ENCODE data around the gene PDZD2. TPM values are rescaled to one million over a fixed set of nuclear protein-coding genes. Genes with fewer than 3 reads are reported as not detected.

The PDZD2 gene
- total and polyA plus RNA-seq, 2 experiments from 2014 or later = 8.3 to 16.9 TPM

DNA sequence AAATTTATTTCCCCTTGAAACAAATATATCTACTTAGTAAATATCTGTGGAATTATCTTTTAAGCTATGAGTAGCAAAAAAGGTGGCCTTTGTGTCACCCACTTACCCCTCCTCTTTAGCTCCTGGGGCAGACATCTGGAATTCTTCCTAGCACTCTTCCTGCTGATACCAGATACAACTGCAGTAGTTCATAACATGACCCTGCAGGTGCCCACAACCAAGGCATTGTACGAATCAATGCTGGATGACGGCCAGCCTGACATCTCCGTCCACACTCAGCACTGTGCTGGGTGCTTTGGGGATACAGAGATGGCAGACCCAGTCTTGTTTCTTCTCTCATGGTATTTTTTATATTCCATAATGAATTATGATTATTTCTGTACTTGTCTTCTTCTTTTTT, 382.8 kb downstream of the PDZD2 start:
- peaks cover 2% of the 10 kb centered on the region for H3K27me3 Mint-ChIP-seq (ENCODE audit: insufficient read depth, low read depth, poor library complexity)
- ATAC-seq (no peak), DNase-seq (ENCODE audit: low spot score) (no peak)
- H3K27ac Mint-ChIP-seq = no peak overlapping the region
- H3K4me1 Mint-ChIP-seq = peaks cover 24% of the 10 kb centered on the region
- Histone ChIP-seq H3K9me2 (ENCODE audit: insufficient read depth) (no peaks in the 10 kb centered on the region), H3K4me1 (ENCODE audit: insufficient read depth) (peaks cover 20% of the 10 kb centered on the region), H3F3A (replicated peaks; ENCODE audit: low read depth) (no peaks in the 10 kb centered on the region), H2AFZ (no peak overlapping the region), H3K4me3 (no peak overlapping the region), H3K4me2 (no peak overlapping the region), H4K20me1 (replicated peaks; ENCODE audit: insufficient read depth) (no peaks in the 10 kb centered on the region), H3K27ac (ENCODE audit: low read depth) (no peak overlapping the region), H3K36me3 (ENCODE audit: insufficient read depth) (no peaks in the 10 kb centered on the region), H3K27me3 (ENCODE audit: insufficient read depth) (no peaks in the 10 kb centered on the region), H3K79me2 (replicated peaks; ENCODE audit: insufficient read depth) (no peaks in the 10 kb centered on the region)
- no peaks in the 10 kb centered on the region for H3K9me3 Mint-ChIP-seq
- TF ChIP-seq CREB1 (CRISPR knock-in tag; IDR thresholded peaks at IDR 0.05; ENCODE audit: low read depth) (no peak), POLR2AphosphoS5 (IDR thresholded peaks at IDR 0.05; ENCODE audit: low read depth) (no peak), REST (IDR thresholded peaks at IDR 0.05; ENCODE audit: unreplicated experiment) (no peak), EZH2 (IDR thresholded peaks at IDR 0.05; ENCODE audit: low read depth, unreplicated experiment) (no peak), NANOG (IDR thresholded peaks at IDR 0.05; ENCODE audit: borderline replicate concordance) (no peak), ZNF331 (CRISPR knock-in tag; IDR thresholded peaks at IDR 0.05; ENCODE audit: low read depth) (no peak), JUNB (IDR thresholded peaks at IDR 0.05; ENCODE audit: unreplicated experiment) (no peak), ZNF114 (CRISPR knock-in tag; IDR thresholded peaks at IDR 0.05) (no peak), EZH2phosphoT487 (IDR thresholded peaks at IDR 0.05; ENCODE audit: unreplicated experiment) (no peak), STAT1 (IDR thresholded peaks at IDR 0.05; ENCODE audit: unreplicated experiment) (no peak), CTCF (conservative IDR thresholded peaks at IDR 0.05; ENCODE audit: low read depth in 2 of 2) (no peak)
- TF ChIP-seq, protein P1, sequence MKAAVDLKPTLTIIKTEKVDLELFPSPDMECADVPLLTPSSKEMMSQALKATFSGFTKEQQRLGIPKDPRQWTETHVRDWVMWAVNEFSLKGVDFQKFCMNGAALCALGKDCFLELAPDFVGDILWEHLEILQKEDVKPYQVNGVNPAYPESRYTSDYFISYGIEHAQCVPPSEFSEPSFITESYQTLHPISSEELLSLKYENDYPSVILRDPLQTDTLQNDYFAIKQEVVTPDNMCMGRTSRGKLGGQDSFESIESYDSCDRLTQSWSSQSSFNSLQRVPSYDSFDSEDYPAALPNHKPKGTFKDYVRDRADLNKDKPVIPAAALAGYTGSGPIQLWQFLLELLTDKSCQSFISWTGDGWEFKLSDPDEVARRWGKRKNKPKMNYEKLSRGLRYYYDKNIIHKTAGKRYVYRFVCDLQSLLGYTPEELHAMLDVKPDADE (IDR thresholded peaks at IDR 0.05) = no peak
- TF ChIP-seq, protein P2, sequence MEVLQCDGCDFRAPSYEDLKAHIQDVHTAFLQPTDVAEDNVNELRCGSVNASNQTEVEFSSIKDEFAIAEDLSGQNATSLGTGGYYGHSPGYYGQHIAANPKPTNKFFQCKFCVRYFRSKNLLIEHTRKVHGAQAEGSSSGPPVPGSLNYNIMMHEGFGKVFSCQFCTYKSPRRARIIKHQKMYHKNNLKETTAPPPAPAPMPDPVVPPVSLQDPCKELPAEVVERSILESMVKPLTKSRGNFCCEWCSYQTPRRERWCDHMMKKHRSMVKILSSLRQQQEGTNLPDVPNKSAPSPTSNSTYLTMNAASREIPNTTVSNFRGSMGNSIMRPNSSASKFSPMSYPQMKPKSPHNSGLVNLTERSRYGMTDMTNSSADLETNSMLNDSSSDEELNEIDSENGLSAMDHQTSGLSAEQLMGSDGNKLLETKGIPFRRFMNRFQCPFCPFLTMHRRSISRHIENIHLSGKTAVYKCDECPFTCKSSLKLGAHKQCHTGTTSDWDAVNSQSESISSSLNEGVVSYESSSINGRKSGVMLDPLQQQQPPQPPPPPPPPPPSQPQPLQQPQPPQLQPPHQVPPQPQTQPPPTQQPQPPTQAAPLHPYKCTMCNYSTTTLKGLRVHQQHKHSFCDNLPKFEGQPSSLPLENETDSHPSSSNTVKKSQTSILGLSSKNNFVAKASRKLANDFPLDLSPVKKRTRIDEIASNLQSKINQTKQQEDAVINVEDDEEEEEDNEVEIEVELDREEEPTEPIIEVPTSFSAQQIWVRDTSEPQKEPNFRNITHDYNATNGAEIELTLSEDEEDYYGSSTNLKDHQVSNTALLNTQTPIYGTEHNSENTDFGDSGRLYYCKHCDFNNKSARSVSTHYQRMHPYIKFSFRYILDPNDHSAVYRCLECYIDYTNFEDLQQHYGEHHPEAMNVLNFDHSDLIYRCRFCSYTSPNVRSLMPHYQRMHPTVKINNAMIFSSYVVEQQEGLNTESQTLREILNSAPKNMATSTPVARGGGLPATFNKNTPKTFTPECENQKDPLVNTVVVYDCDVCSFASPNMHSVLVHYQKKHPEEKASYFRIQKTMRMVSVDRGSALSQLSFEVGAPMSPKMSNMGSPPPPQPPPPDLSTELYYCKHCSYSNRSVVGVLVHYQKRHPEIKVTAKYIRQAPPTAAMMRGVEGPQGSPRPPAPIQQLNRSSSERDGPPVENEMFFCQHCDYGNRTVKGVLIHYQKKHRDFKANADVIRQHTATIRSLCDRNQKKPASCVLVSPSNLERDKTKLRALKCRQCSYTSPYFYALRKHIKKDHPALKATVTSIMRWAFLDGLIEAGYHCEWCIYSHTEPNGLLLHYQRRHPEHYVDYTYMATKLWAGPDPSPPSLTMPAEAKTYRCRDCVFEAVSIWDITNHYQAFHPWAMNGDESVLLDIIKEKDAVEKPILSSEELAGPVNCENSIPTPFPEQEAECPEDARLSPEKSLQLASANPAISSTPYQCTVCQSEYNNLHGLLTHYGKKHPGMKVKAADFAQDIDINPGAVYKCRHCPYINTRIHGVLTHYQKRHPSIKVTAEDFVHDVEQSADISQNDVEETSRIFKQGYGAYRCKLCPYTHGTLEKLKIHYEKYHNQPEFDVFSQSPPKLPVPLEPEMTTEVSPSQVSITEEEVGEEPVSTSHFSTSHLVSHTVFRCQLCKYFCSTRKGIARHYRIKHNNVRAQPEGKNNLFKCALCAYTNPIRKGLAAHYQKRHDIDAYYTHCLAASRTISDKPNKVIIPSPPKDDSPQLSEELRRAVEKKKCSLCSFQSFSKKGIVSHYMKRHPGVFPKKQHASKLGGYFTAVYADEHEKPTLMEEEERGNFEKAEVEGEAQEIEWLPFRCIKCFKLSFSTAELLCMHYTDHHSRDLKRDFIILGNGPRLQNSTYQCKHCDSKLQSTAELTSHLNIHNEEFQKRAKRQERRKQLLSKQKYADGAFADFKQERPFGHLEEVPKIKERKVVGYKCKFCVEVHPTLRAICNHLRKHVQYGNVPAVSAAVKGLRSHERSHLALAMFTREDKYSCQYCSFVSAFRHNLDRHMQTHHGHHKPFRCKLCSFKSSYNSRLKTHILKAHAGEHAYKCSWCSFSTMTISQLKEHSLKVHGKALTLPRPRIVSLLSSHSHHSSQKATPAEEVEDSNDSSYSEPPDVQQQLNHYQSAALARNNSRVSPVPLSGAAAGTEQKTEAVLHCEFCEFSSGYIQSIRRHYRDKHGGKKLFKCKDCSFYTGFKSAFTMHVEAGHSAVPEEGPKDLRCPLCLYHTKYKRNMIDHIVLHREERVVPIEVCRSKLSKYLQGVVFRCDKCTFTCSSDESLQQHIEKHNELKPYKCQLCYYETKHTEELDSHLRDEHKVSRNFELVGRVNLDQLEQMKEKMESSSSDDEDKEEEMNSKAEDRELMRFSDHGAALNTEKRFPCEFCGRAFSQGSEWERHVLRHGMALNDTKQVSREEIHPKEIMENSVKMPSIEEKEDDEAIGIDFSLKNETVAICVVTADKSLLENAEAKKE (CRISPR knock-in tag; IDR thresholded peaks at IDR 0.05) = no peak
- no peak overlapping the region for H3K4me3 Mint-ChIP-seq
- no peaks in the 10 kb centered on the region for H3K36me3 Mint-ChIP-seq (ENCODE audit: low read depth)

Measured in GM23338 (cell line).